ENCODE data around the gene SAG. TPM values are rescaled to one million over a fixed set of nuclear protein-coding genes. Genes with fewer than 3 reads are reported as not detected.

Gene SAG
- total RNA-seq, 4 donors from 2014 or later, result not detected

DNA sequence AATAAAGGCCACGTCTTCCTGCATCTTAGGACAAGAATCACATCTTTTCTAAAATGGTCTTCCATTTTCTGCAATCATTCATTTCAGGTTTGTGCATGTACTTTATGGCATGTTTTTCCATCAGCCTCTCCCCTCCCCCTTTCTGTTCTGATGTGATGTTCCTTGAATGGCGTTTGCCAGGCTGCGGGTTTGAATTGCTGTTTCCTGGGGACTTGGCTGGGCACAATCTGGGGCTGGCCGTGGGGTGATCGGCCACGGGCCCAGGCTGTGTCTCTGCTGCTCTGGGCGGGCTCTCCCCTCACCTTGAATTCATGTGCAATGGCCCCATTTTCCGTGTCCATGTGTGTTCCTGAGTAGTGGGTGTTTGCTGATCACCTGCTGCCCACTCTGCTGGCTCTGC, 61.8 kb downstream of the SAG start:
- H3K36me3 ChIP-seq, result no peaks in the 10 kb centered on the region
- DNase-seq, result no peak
- TF ChIP-seq POLR2AphosphoS5 (IDR thresholded peaks at IDR 0.05) (no peak), POLR2A (IDR thresholded peaks at IDR 0.05) (no peak), EP300 (IDR thresholded peaks at IDR 0.05; ENCODE audit: low read depth) (no peak)
- TF ChIP-seq, protein P1, sequence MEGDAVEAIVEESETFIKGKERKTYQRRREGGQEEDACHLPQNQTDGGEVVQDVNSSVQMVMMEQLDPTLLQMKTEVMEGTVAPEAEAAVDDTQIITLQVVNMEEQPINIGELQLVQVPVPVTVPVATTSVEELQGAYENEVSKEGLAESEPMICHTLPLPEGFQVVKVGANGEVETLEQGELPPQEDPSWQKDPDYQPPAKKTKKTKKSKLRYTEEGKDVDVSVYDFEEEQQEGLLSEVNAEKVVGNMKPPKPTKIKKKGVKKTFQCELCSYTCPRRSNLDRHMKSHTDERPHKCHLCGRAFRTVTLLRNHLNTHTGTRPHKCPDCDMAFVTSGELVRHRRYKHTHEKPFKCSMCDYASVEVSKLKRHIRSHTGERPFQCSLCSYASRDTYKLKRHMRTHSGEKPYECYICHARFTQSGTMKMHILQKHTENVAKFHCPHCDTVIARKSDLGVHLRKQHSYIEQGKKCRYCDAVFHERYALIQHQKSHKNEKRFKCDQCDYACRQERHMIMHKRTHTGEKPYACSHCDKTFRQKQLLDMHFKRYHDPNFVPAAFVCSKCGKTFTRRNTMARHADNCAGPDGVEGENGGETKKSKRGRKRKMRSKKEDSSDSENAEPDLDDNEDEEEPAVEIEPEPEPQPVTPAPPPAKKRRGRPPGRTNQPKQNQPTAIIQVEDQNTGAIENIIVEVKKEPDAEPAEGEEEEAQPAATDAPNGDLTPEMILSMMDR (IDR thresholded peaks at IDR 0.05), result no peak
- H3K4me1 ChIP-seq, result peaks cover 0 to 9% (median 0%) of the 10 kb centered on the region in 4 donors
- no peak overlapping the region for H3K4me3 ChIP-seq
- H3K27me3 ChIP-seq, result no peaks in the 10 kb centered on the region
- 88 to 100% methylated on average over 3 to 8 of the region's 8 CpGs for WGBS, 2 donors (ENCODE audit: low coverage in 1 of 2)
- intact Hi-C loops (cut with DNase I; ENCODE audit: low total_unique reads) (no loop called here), in situ Hi-C loops (cut with MboI; ENCODE audit: low pct_ligation_motif_present in 1 of 4, low pct_unique_long_range_greater_than_20kb in 1 of 4, low sequenced_read_pairs in 3 of 4) (no loop called here)
- no peak overlapping the region for H3K27ac ChIP-seq
- H3K9me3 ChIP-seq, result no peaks in the 10 kb centered on the region

DNA sequence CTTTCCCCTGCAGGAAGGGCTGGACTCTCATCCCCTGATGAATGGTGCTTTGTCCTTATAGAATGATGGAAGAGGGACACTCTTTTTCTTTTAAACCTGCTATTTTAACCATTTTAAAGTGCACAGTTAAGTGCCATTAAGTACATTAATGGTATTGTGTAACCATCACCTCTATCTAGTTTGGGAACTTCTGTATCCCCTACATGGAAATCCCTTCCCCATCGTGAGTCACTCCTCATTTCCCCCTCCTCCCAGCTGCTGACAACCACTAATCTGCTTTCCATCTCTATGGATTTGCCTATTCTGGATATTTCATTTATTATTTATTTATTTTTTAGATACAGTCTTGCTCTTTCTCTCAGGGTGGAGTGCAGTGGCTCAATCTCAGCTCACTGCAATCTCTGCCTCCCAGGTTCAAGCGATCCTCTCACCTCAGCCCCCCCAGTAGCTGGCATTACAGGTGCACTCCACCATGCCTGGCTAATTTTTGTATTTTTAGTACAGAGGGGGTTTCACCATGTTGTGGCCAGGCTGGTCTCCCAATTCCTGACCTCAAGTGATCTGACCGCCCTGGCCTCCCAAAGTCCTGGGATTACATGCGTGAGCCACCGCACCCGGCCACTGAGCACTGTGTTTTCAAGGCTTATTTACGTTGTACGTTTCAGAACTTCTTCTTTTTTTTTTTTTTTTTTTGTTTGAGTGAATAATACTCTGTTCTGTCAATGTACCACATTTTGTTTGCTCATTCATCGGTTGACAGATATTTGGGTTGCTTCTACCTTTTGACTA, 62.5 kb downstream of the SAG start:
- Histone ChIP-seq H3K4me1 (peaks cover 0 to 16% (median under 1%) of the 10 kb centered on the region in 4 donors), H3K27me3 (no peaks in the 10 kb centered on the region), H3K27ac (no peak overlapping the region), H3K36me3 (no peaks in the 10 kb centered on the region), H3K9me3 (no peaks in the 10 kb centered on the region), H3K4me3 (no peak overlapping the region)
- TF ChIP-seq, protein P1 (IDR thresholded peaks at IDR 0.05), result no peak
- TF ChIP-seq EP300 (IDR thresholded peaks at IDR 0.05; ENCODE audit: low read depth) (no peak), POLR2A (IDR thresholded peaks at IDR 0.05) (no peak), POLR2AphosphoS5 (IDR thresholded peaks at IDR 0.05) (no peak)
- no peak for DNase-seq
- intact Hi-C loops (cut with DNase I; ENCODE audit: low total_unique reads), result no loop called here
- in situ Hi-C loops (cut with MboI; ENCODE audit: low pct_ligation_motif_present in 1 of 4, low pct_unique_long_range_greater_than_20kb in 1 of 4, low sequenced_read_pairs in 3 of 4), result no loop called here
- 84 to 91% methylated on average over 7 to 9 of the region's 9 CpGs for WGBS, 2 donors (ENCODE audit: low coverage in 1 of 2)

DNA sequence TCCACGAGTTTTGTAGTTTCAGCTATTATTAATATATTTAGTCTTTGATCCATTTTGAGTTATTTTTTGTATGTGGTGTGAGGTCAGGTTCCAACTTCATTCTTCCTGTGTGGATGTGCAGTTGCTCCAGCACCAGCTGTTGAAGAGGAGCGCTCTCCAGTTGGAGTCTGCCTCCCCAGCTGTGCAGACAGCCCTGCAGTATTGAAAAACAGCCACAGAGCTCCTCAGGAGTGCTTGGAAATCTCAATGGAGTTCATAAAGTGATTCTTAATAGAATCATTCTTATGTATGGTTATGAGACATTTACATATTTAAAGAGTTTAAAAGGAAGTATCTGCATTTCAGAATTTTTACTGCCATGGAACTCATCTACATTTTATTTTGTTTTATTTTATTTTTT, 64.0 kb downstream of the SAG start:
- TF ChIP-seq EP300 (IDR thresholded peaks at IDR 0.05; ENCODE audit: low read depth) (no peak), POLR2A (IDR thresholded peaks at IDR 0.05) (no peak), POLR2AphosphoS5 (IDR thresholded peaks at IDR 0.05) (no peak)
- TF ChIP-seq, protein P1 (IDR thresholded peaks at IDR 0.05), result no peak
- H3K27ac ChIP-seq, result no peak overlapping the region
- WGBS, 2 donors (ENCODE audit: low coverage in 1 of 2), result 64 to 84% methylated on average over 2 of the region's 2 CpGs
- in situ Hi-C loops (cut with MboI; ENCODE audit: low pct_ligation_motif_present in 1 of 4, low pct_unique_long_range_greater_than_20kb in 1 of 4, low sequenced_read_pairs in 3 of 4), result no loop called here
- no peaks in the 10 kb centered on the region for H3K27me3 ChIP-seq
- H3K36me3 ChIP-seq, result no peaks in the 10 kb centered on the region
- intact Hi-C loops (cut with DNase I; ENCODE audit: low total_unique reads), result no loop called here
- peaks cover 0 to 28% (median 9%) of the 10 kb centered on the region in 4 donors for H3K4me1 ChIP-seq
- no peak overlapping the region for H3K4me3 ChIP-seq
- DNase-seq, result no peak
- no peaks in the 10 kb centered on the region for H3K9me3 ChIP-seq

DNA sequence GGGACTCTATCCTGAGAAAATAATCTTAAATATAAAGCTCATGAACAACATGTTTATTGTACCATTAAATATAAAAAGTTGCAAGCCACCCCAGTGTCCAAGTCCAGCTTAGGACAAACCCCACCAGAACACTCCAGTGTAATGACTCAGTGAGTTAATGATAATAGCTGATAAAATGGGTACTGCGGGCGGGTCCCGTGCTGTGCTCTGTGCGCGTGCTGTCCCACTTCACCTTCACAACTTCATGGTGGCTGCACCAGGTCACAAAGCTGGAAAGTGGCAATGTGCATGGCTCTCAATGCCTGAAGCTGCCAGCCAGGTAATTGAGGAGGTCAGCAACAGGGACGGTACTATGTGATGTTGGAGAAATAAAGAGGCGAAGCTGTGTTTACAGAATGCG, 65.2 kb downstream of the SAG start:
- TF ChIP-seq, protein P1 (IDR thresholded peaks at IDR 0.05), result no peak
- TF ChIP-seq EP300 (IDR thresholded peaks at IDR 0.05; ENCODE audit: low read depth) (no peak), POLR2A (IDR thresholded peaks at IDR 0.05) (no peak), POLR2AphosphoS5 (IDR thresholded peaks at IDR 0.05) (no peak)
- Histone ChIP-seq H3K4me1 (peaks cover 0 to 28% (median 9%) of the 10 kb centered on the region in 4 donors), H3K36me3 (no peaks in the 10 kb centered on the region), H3K4me3 (no peak overlapping the region), H3K9me3 (no peaks in the 10 kb centered on the region), H3K27me3 (no peaks in the 10 kb centered on the region), H3K27ac (no peak overlapping the region)
- DNase-seq, result no peak
- in situ Hi-C loops (cut with MboI; ENCODE audit: low pct_ligation_motif_present in 1 of 4, low pct_unique_long_range_greater_than_20kb in 1 of 4, low sequenced_read_pairs in 3 of 4), result no loop called here
- WGBS, 2 donors (ENCODE audit: low coverage in 1 of 2), result 92% methylated on average over 8 of the region's 8 CpGs; no CpG with 5 or more reads in 1 of the 2 donors
- intact Hi-C loops (cut with DNase I; ENCODE audit: low total_unique reads), result no loop called here

Data from transverse colon (tissue), 4 donors.